HepG2 (cell line): Measurements from ENCODE around the gene MTCL1. TPM values are rescaled to one million over a fixed set of nuclear protein-coding genes. Genes with fewer than 3 reads are reported as not detected.

Source experiments
- ATAC-seq: fragments of 200-7000 bp; cut with Tn5 transposase; 3 replicates; pipeline ENCODE4 v1.9.1; 2020; ENCODE audit warnings: mild to moderate bottlenecking, moderate library complexity
- BruUV-seq: library from RNA; stranded (reverse); fragments of 400-500 nt; replicated peaks from 2 replicates; lab custom pipeline; 2021; lab: Mats Ljungman, UMichigan
- CTCF ChIA-PET: fragments of 300-600 bp; formaldehyde crosslinking; extraction: SDS; loops from one replicate; lab custom pipeline; 2021; ENCODE audit warnings: low total read pairs, inconsistent platforms, low intra/inter-chr PET ratio; lab: Yijun Ruan, JAX
- POLR2A ChIA-PET: fragments of 350-600 bp; sonication (Branson Sonifier 250); formaldehyde crosslinking; loops from one replicate; lab custom pipeline; 2020; ENCODE audit warnings: antibody characterized with exemption, inconsistent platforms; lab: Yijun Ruan, JAX
- DNase-seq: peaks from one replicate; pipeline ENCODE4 v3.0.0-alpha.2; 2015; ENCODE audit warnings: low spot score
- FAIRE-seq: peaks from 3 replicates; lab custom pipeline; 2011; peaks lifted over from hg19 to GRCh38; lab: Jason Lieb, UNC
- H2AFZ ChIP-seq: one replicate; pipeline ENCODE4 v1.6.1; 2011; ENCODE audit warnings: low read length, inconsistent platforms
- H3K27ac ChIP-seq: fragments of 300-600 bp; 3 replicates; pipeline ENCODE4 v1.8.0; 2011; ENCODE audit warnings: mixed run types, mild to moderate bottlenecking, mixed read lengths, low read length, inconsistent platforms; ENCODE audit not compliant: insufficient read depth; ENCODE audit errors: extremely low read length
- H3K27me3 ChIP-seq, 2 experiments: fragments of 200-600 bp in 1 of 2; 2 replicates in 1 of 2; 3 replicates in 1 of 2; pipeline versions ENCODE4 v1.6.0 to v1.8.0; 2011; ENCODE audit warnings: low read length in 2 of 2, mild to moderate bottlenecking in 2 of 2, moderate library complexity in 2 of 2, inconsistent platforms in 1 of 2; ENCODE audit not compliant: insufficient read depth in 2 of 2, control insufficient read depth in 1 of 2
- H3K36me3 ChIP-seq, 2 experiments: fragments of 200-600 bp in 1 of 2; replicated peaks in 1 of 2; 2 replicates in 1 of 2; 3 replicates in 1 of 2; pipeline versions ENCODE4 v1.5.1 to v1.8.0; 2011; ENCODE audit warnings: low read length in 2 of 2, inconsistent platforms in 1 of 2; ENCODE audit not compliant: insufficient read depth in 2 of 2, control insufficient read depth in 1 of 2
- H3K4me1 ChIP-seq: 2 replicates; pipeline ENCODE4 v1.5.1; 2012; ENCODE audit warnings: low read length, inconsistent platforms; ENCODE audit not compliant: insufficient read depth
- H3K4me2 ChIP-seq: 2 replicates; pipeline ENCODE4 v1.6.0; 2011; ENCODE audit warnings: low read depth, low read length, inconsistent platforms
- H3K4me3 ChIP-seq, 3 experiments: fragments of 200-600 bp in 1 of 3; sonication (generic), shearing (Covaris generic) in 1 of 3; replicated peaks in 1 of 3; 2 replicates each; pipeline ENCODE4 v1.5.1; 2011 to 2016; ENCODE audit warnings: low read length in 3 of 3, inconsistent platforms in 2 of 3, low read depth in 2 of 3, mild to moderate bottlenecking in 2 of 3, control low read depth in 1 of 3, mixed read lengths in 1 of 3; ENCODE audit not compliant: insufficient read depth in 1 of 3
- H3K79me2 ChIP-seq: one replicate; pipeline ENCODE4 v1.6.1; 2011; ENCODE audit warnings: low read length, inconsistent platforms; ENCODE audit not compliant: insufficient read depth
- H3K9ac ChIP-seq: 2 replicates; pipeline ENCODE4 v1.6.0; 2011; ENCODE audit warnings: mild to moderate bottlenecking, low read depth, low read length, inconsistent platforms; ENCODE audit not compliant: insufficient read depth
- H3K9me3 ChIP-seq: 2 replicates; pipeline ENCODE4 v1.5.1; 2012; ENCODE audit warnings: mild to moderate bottlenecking, low read length
- H4K20me1 ChIP-seq: 2 replicates; pipeline ENCODE4 v1.6.0; 2011; ENCODE audit warnings: inconsistent platforms, mild to moderate bottlenecking, low read length, moderate library complexity; ENCODE audit not compliant: insufficient read depth
- DBP ChIP-seq: sonication (generic); formaldehyde crosslinking; IDR thresholded peaks from 2 replicates; pipeline ENCODE4 v1.4.0; 2020; ENCODE audit warnings: missing genetic modification reagents; ENCODE audit errors: not compliant biosample characterization
- DDIT3 ChIP-seq: sonication (generic); formaldehyde crosslinking; IDR thresholded peaks from 2 replicates; pipeline ENCODE4 v1.4.0; 2020; ENCODE audit warnings: mild to moderate bottlenecking, missing genetic modification reagents
- DR1 ChIP-seq: sonication (generic); formaldehyde crosslinking; IDR thresholded peaks from 2 replicates; pipeline ENCODE4 v1.8.0; 2021; ENCODE audit warnings: mild to moderate bottlenecking, missing genetic modification reagents, inconsistent platforms
- FOXO4 ChIP-seq: sonication (generic); formaldehyde crosslinking; conservative IDR thresholded peaks from 2 replicates; pipeline ENCODE4 v1.8.1; 2023; ENCODE audit warnings: missing genetic modification reagents
- IRF9 ChIP-seq: sonication (generic); formaldehyde crosslinking; IDR thresholded peaks from 2 replicates; pipeline ENCODE4 v1.8.0; 2022; ENCODE audit warnings: missing genetic modification reagents, mild to moderate bottlenecking, borderline replicate concordance
- MAFF ChIP-seq: IDR thresholded peaks from 2 replicates; pipeline ENCODE4 v1.6.1; 2011; ENCODE audit warnings: low read depth, low read length, improper control_type of control experiment
- MAFK ChIP-seq, 2 experiments: IDR thresholded peaks in 1 of 2; conservative IDR thresholded peaks in 1 of 2; 2 replicates each; pipeline ENCODE4 v1.6.1; 2011; ENCODE audit warnings: improper control_type of control experiment in 2 of 2, low read length in 2 of 2
- RFX1 ChIP-seq: fragments of 450-650 bp; IDR thresholded peaks from 2 replicates; pipeline ENCODE4 v1.6.1; 2017
- RFX3 ChIP-seq: IDR thresholded peaks from 2 replicates; pipeline ENCODE4 v1.6.1; 2016; ENCODE audit warnings: missing biosample characterization, missing genetic modification reagents
- RFX5 ChIP-seq: IDR thresholded peaks from 2 replicates; pipeline ENCODE4 v1.6.1; 2011; ENCODE audit warnings: low read depth, low read length, improper control_type of control experiment
- ZMYM2 ChIP-seq: sonication (generic); formaldehyde crosslinking; IDR thresholded peaks from 2 replicates; pipeline ENCODE4 v1.8.0; 2022; ENCODE audit warnings: mild to moderate bottlenecking, missing genetic modification reagents
- WGBS: methylation state at CpG from one replicate; pipeline ENCODE4 v1.1.6; 2017; ENCODE audit warnings: low lambda C conversion rate; 5-methylcytosine and 5-hydroxymethylcytosine counted together
- in situ Hi-C: cut with HindIII; loops from 2 replicates; pipeline ENCODE4 v1.10.0; 2017; ENCODE audit warnings: low pct_unique_long_range_greater_than_20kb; ENCODE audit not compliant: extremely low pct_ligation_motif_present
- intact Hi-C: fragments of 100-400 bp; cut with micrococcal nuclease; formaldehyde crosslinking; loops from one replicate; pipeline ENCODE4 v1.10.0; 2022; ENCODE audit not compliant: unreplicated experiment
- polyA plus RNA-seq, 8 experiments: library from polyadenylated mRNA; depleted of rRNA in 3 of 8; stranded (reverse) in 7 of 8; unstranded in 1 of 8; fragments of >200 nt; fragmentation: Illumina TruSeq in 4 of 8; extraction: Trizol in 4 of 8; gene quantifications; 2 replicates each; pipeline versions ENCODE4 v1.2.1 to v1.2.3, GENCODE V29; 2011 to 2016; ENCODE audit warnings: low read depth in 4 of 8, missing spikeins in 1 of 8, mixed read lengths in 1 of 8; ENCODE audit not compliant: insufficient read depth in 1 of 8
- total RNA-seq, 5 experiments: library from RNA; depleted of rRNA; stranded (reverse); fragments of >200 nt; fragmentation: Illumina TruSeq; extraction: Trizol; gene quantifications; 2 replicates each; pipeline ENCODE4 v1.2.3, GENCODE V29; 2016; ENCODE audit warnings: low read depth in 1 of 5

MTCL1 gene
- total and polyA plus RNA-seq, 2 of the 13 experiments (the other 11 are each of a cell fraction or from before 2014, with no cell fraction given): 3.1 to 3.2 TPM

GRCh38 chr18:8657873-8658470, 47.4 kb upstream of the MTCL1 start:
- no peak overlapping the region for H3K27ac ChIP-seq
- no peak overlapping the region for H3K4me3 ChIP-seq
- no peak overlapping the region for H3K4me2 ChIP-seq
- ATAC-seq (no peak), DNase-seq (no peak)
- H3K27me3 ChIP-seq: peaks cover 9 to 48% of the 10 kb centered on the region in 2 experiments; a peak in 4 of 5 replicates
- H3K4me1 ChIP-seq: no peaks in the 10 kb centered on the region; the same call in 1 of the 2 replicates
- ChIA-PET POLR2A (no interaction called here), CTCF (no interaction called here)
- no peaks in the 10 kb centered on the region for H3K36me3 ChIP-seq
- intact Hi-C loops: no loop called here
- H3K9me3 ChIP-seq: no peaks in the 10 kb centered on the region
- H3K9ac ChIP-seq: no peak overlapping the region
- in situ Hi-C loops: loop anchor here (5.0 kb wide), 1 partner anchor 324 kb away; no protein-coding TSS in a partner anchor
- 24% methylated on average over 14 of the region's 14 CpGs for WGBS
- TF ChIP-seq RFX5 (peak; percentile 67), DDIT3 (CRISPR knock-in tag) (no peak), RFX1 (peak; percentile 63; the same call in 1 of the 2 replicates), IRF9 (CRISPR knock-in tag) (no peak), MAFF (peak; percentile 42; the same call in 1 of the 2 replicates), MAFK (conservative IDR thresholded peaks at IDR 0.05 in 1 of 2, IDR thresholded peaks at IDR 0.05 in 1 of 2; ENCODE audit: low read length in 2 of 2) (peak in 1 of 2 experiments; percentile 36; a peak in 2 of 4 replicates), DR1 (CRISPR knock-in tag) (no peak), ZMYM2 (no peak), DBP (no peak), FOXO4 (CRISPR knock-in tag) (no peak), RFX3 (CRISPR knock-in tag) (peak; percentile 73)
- TF ChIP-seq, all 625 proteins: peak for 5
- no peak for FAIRE-seq
- no TSS peak for BruUV-seq
- no peak overlapping the region for H2AFZ ChIP-seq
- H4K20me1 ChIP-seq: no peaks in the 10 kb centered on the region
- no peaks in the 10 kb centered on the region for H3K79me2 ChIP-seq
